Neural crest cell (in vitro differentiated cells): ENCODE data around the gene PRLHR. TPM values are rescaled to one million over a fixed set of nuclear protein-coding genes. Genes with fewer than 3 reads are reported as not detected.

Experiments
- DNase-seq: peaks from one replicate; pipeline ENCODE4 v3.0.0; 2021; ENCODE audit warnings: low read depth, mixed read lengths, low spot score
- H3K27ac Mint-ChIP-seq: one replicate; pipeline ENCODE4 v1.8.0; 2021; ENCODE audit warnings: mild to moderate bottlenecking, mixed read lengths; ENCODE audit not compliant: unreplicated experiment
- H3K27me3 Mint-ChIP-seq: 2 replicates; pipeline ENCODE4 v1.8.0; 2021; ENCODE audit warnings: low read depth, mild to moderate bottlenecking, mixed read lengths
- H3K36me3 Mint-ChIP-seq: 2 replicates; pipeline ENCODE4 v1.8.0; 2021; ENCODE audit warnings: low read depth, mild to moderate bottlenecking, mixed read lengths
- H3K4me1 Mint-ChIP-seq: 2 replicates; pipeline ENCODE4 v1.8.0; 2021; ENCODE audit warnings: mixed read lengths
- H3K4me3 Mint-ChIP-seq: one replicate; pipeline ENCODE4 v1.8.0; 2021; ENCODE audit warnings: mild to moderate bottlenecking, mixed read lengths
- H3K9me3 Mint-ChIP-seq: 2 replicates; pipeline ENCODE4 v1.8.0; 2021; ENCODE audit warnings: mixed read lengths
- total RNA-seq: library from RNA; stranded (reverse); gene quantifications from 2 replicates; pipeline ENCODE4 v1.2.1, GENCODE V29; 2021
- TF ChIP-seq, protein P1 (sequence below): fragments of 200-600 bp; sonication (generic); conservative IDR thresholded peaks from 2 replicates; pipeline ENCODE4 v1.5.0; 2021; ENCODE audit warnings: antibody characterized with exemption, mild to moderate bottlenecking

PRLHR gene
- total RNA-seq, 1 donor from 2014 or later, result not detected

DNA sequence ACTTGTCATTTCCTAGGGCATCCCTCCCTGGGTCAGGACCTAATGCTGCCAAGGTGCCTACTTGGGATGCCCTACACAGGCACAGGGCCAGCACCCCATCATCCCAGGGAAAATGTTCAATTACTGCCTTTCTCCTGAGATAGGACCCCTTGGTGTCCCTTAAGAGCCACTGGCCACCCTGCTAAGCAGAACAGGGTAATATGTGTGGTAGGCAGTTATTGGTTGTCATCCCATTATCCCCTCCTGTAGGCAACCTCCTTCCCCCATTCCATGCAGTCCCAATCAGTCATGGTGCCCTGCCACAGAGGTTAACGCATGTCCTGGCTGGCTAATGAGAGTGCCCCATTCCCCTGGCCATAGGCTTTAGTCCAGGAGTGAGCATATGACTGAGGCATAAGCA is 53.2 kb downstream of the PRLHR start:
- Mint-ChIP-seq H3K27ac (no peak overlapping the region), H3K4me1 (peaks cover 5% of the 10 kb centered on the region), H3K36me3 (no peaks in the 10 kb centered on the region), H3K9me3 (no peaks in the 10 kb centered on the region), H3K4me3 (no peak overlapping the region), H3K27me3 (peaks cover 61% of the 10 kb centered on the region)
- DNase-seq, result no peak
- TF ChIP-seq, protein P1, sequence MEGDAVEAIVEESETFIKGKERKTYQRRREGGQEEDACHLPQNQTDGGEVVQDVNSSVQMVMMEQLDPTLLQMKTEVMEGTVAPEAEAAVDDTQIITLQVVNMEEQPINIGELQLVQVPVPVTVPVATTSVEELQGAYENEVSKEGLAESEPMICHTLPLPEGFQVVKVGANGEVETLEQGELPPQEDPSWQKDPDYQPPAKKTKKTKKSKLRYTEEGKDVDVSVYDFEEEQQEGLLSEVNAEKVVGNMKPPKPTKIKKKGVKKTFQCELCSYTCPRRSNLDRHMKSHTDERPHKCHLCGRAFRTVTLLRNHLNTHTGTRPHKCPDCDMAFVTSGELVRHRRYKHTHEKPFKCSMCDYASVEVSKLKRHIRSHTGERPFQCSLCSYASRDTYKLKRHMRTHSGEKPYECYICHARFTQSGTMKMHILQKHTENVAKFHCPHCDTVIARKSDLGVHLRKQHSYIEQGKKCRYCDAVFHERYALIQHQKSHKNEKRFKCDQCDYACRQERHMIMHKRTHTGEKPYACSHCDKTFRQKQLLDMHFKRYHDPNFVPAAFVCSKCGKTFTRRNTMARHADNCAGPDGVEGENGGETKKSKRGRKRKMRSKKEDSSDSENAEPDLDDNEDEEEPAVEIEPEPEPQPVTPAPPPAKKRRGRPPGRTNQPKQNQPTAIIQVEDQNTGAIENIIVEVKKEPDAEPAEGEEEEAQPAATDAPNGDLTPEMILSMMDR, result no peak

DNA sequence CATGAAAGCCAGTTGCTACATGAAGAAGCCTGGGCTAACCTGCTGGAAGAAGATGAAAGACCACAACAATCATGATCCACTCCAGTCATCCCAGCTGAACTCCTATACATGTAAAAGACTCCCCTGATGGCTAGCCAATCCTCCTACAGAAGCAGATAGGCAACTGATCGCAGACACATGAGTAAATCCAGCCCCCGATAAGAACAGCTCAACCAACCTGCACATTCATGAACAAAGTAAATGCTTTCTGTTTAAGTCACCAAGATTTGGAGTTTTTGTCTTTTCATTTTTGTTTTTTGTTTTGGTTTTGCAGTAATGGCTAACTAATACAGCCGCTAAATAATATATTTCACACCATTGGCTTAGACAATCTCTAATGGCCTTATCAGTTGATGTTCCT is 53.7 kb downstream of the PRLHR start:
- no peak for DNase-seq
- Mint-ChIP-seq H3K4me3 (no peak overlapping the region), H3K27me3 (peaks cover 57% of the 10 kb centered on the region)

More for the DNA sequence above, 53.7 kb downstream of the PRLHR start:
- H3K27ac Mint-ChIP-seq, result no peak overlapping the region
- H3K36me3 Mint-ChIP-seq, result no peaks in the 10 kb centered on the region
- TF ChIP-seq, protein P1, result no peak
- peaks cover 5% of the 10 kb centered on the region for H3K4me1 Mint-ChIP-seq
- no peaks in the 10 kb centered on the region for H3K9me3 Mint-ChIP-seq

Other genes with a start within 250 kb of the PRLHR start
- gene CACUL1, start 159.3 kb upstream of the PRLHR start, total RNA-seq, result 45.2 and 47.4 TPM in 2 replicates